ENCODE data around the gene PTTG1.

PTTG1 gene

GRCh38 chr5:160455600-160455999, 33.9 kb downstream of the PTTG1 start:
- Histone ChIP-seq H3K4me1 (ENCODE audit: control insufficient read depth in 1 of 2, insufficient read depth in 2 of 2, low read length in 2 of 2) (no peaks in the 10 kb centered on the region), H2BK120ac (ENCODE audit: insufficient read depth, low read length, poor library complexity) (no peak overlapping the region), H2BK5ac (ENCODE audit: low read depth, low read length, poor library complexity) (no peak overlapping the region), H3K23ac (ENCODE audit: low read length) (no peak overlapping the region), H4K8ac (ENCODE audit: low read depth, low read length) (no peak overlapping the region), H2BK12ac (ENCODE audit: low read length) (no peak overlapping the region), H3K79me1 (ENCODE audit: low read length) (no peaks in the 10 kb centered on the region), H2AK5ac (ENCODE audit: low read length) (no peak overlapping the region), H3K27ac (ENCODE audit: low read depth, low read length) (no peak overlapping the region), H2AFZ (ENCODE audit: insufficient read depth, low read length, poor library complexity) (no peak overlapping the region), H4K12ac (ENCODE audit: low read depth, low read length) (no peak overlapping the region), H3K36me3 (ENCODE audit: control insufficient read depth in 1 of 2, insufficient read depth in 2 of 2, low read length in 2 of 2) (no peaks in the 10 kb centered on the region), H3K4me2 (ENCODE audit: low read length) (no peak overlapping the region), H3K18ac (ENCODE audit: low read length) (no peak overlapping the region), H3K14ac (ENCODE audit: low read length) (no peak overlapping the region), H4K91ac (ENCODE audit: low read depth, low read length) (no peak overlapping the region), H3K27me3 (ENCODE audit: insufficient read depth, low read length) (no peaks in the 10 kb centered on the region), H3K79me2 (ENCODE audit: control insufficient read depth, insufficient read depth, low read length, poor library complexity) (no peaks in the 10 kb centered on the region), H3K4ac (ENCODE audit: low read depth, low read length) (no peak overlapping the region), H3K9ac (ENCODE audit: low read length) (no peak overlapping the region), H3K4me3 (ENCODE audit: low read depth, low read length) (no peak overlapping the region), H3K9me3 (ENCODE audit: insufficient read depth, low read depth, low read length) (no peaks in the 10 kb centered on the region)
- no CpG with 5 or more reads among the region's 4 CpGs for WGBS (ENCODE audit: extremely low coverage, insufficient coverage, insufficient read length)
- no peak for DNase-seq

GRCh38 chr5:160456480-160457177, 35.0 kb downstream of the PTTG1 start:
- H4K12ac ChIP-seq (ENCODE audit: low read depth, low read length): no peak overlapping the region
- no CpG with 5 or more reads among the region's 9 CpGs for WGBS (ENCODE audit: extremely low coverage, insufficient coverage, insufficient read length)

GRCh38 chr5:160457252-160457651, 35.6 kb downstream of the PTTG1 start:
- H3K36me3 ChIP-seq (ENCODE audit: control insufficient read depth in 1 of 2, insufficient read depth in 2 of 2, low read length in 2 of 2): no peaks in the 10 kb centered on the region
- H3K27me3 ChIP-seq (ENCODE audit: insufficient read depth, low read length): no peaks in the 10 kb centered on the region
- no peaks in the 10 kb centered on the region for H3K4me1 ChIP-seq (ENCODE audit: control insufficient read depth in 1 of 2, insufficient read depth in 2 of 2, low read length in 2 of 2)
- no peak overlapping the region for H3K4me2 ChIP-seq (ENCODE audit: low read length)
- no peak overlapping the region for H3K4ac ChIP-seq (ENCODE audit: low read depth, low read length)
- H4K91ac ChIP-seq (ENCODE audit: low read depth, low read length): no peak overlapping the region
- H3K79me1 ChIP-seq (ENCODE audit: low read length): no peaks in the 10 kb centered on the region
- no peak overlapping the region for H2BK12ac ChIP-seq (ENCODE audit: low read length)
- no peak overlapping the region for H3K4me3 ChIP-seq (ENCODE audit: low read depth, low read length)
- no peaks in the 10 kb centered on the region for H3K9me3 ChIP-seq (ENCODE audit: insufficient read depth, low read depth, low read length)
- no peak overlapping the region for H3K9ac ChIP-seq (ENCODE audit: low read length)
- no CpG with 5 or more reads among the region's 5 CpGs for WGBS (ENCODE audit: extremely low coverage, insufficient coverage, insufficient read length)
- no peak overlapping the region for H2AFZ ChIP-seq (ENCODE audit: insufficient read depth, low read length, poor library complexity)
- no peak overlapping the region for H2BK120ac ChIP-seq (ENCODE audit: insufficient read depth, low read length, poor library complexity)
- H3K27ac ChIP-seq (ENCODE audit: low read depth, low read length): no peak overlapping the region
- H3K23ac ChIP-seq (ENCODE audit: low read length): no peak overlapping the region
- H4K8ac ChIP-seq (ENCODE audit: low read depth, low read length): no peak overlapping the region
- no peak overlapping the region for H2BK5ac ChIP-seq (ENCODE audit: low read depth, low read length, poor library complexity)
- no peak overlapping the region for H2AK5ac ChIP-seq (ENCODE audit: low read length)
- no peak for DNase-seq
- no peak overlapping the region for H3K14ac ChIP-seq (ENCODE audit: low read length)
- H4K12ac ChIP-seq (ENCODE audit: low read depth, low read length): no peak overlapping the region
- H3K18ac ChIP-seq (ENCODE audit: low read length): no peak overlapping the region
- H3K79me2 ChIP-seq (ENCODE audit: control insufficient read depth, insufficient read depth, low read length, poor library complexity): no peaks in the 10 kb centered on the region

More at GRCh38 chr5:160456480-160457177, 35.0 kb downstream of the PTTG1 start:
- Histone ChIP-seq H3K23ac (ENCODE audit: low read length) (no peak overlapping the region), H3K4ac (ENCODE audit: low read depth, low read length) (no peak overlapping the region), H4K8ac (ENCODE audit: low read depth, low read length) (no peak overlapping the region), H3K14ac (ENCODE audit: low read length) (no peak overlapping the region), H3K9ac (ENCODE audit: low read length) (no peak overlapping the region), H3K79me1 (ENCODE audit: low read length) (no peaks in the 10 kb centered on the region), H3K4me2 (ENCODE audit: low read length) (no peak overlapping the region), H3K79me2 (ENCODE audit: control insufficient read depth, insufficient read depth, low read length, poor library complexity) (no peaks in the 10 kb centered on the region), H3K4me3 (ENCODE audit: low read depth, low read length) (no peak overlapping the region), H4K91ac (ENCODE audit: low read depth, low read length) (no peak overlapping the region), H2BK120ac (ENCODE audit: insufficient read depth, low read length, poor library complexity) (no peak overlapping the region), H2AK5ac (ENCODE audit: low read length) (no peak overlapping the region), H3K27ac (ENCODE audit: low read depth, low read length) (no peak overlapping the region), H3K27me3 (ENCODE audit: insufficient read depth, low read length) (no peaks in the 10 kb centered on the region), H3K36me3 (ENCODE audit: control insufficient read depth in 1 of 2, insufficient read depth in 2 of 2, low read length in 2 of 2) (no peaks in the 10 kb centered on the region), H3K18ac (ENCODE audit: low read length) (no peak overlapping the region), H3K9me3 (ENCODE audit: insufficient read depth, low read depth, low read length) (no peaks in the 10 kb centered on the region), H2AFZ (ENCODE audit: insufficient read depth, low read length, poor library complexity) (no peak overlapping the region), H2BK12ac (ENCODE audit: low read length) (no peak overlapping the region), H3K4me1 (ENCODE audit: control insufficient read depth in 1 of 2, insufficient read depth in 2 of 2, low read length in 2 of 2) (no peaks in the 10 kb centered on the region), H2BK5ac (ENCODE audit: low read depth, low read length, poor library complexity) (no peak overlapping the region)
- no peak for DNase-seq

- no peaks in the 10 kb centered on the region for H3K79me2 ChIP-seq (ENCODE audit: control insufficient read depth, insufficient read depth, low read length, poor library complexity)
- WGBS (ENCODE audit: extremely low coverage, insufficient coverage, insufficient read length): no CpG with 5 or more reads among the region's 8 CpGs
- no peaks in the 10 kb centered on the region for H3K36me3 ChIP-seq (ENCODE audit: control insufficient read depth in 1 of 2, insufficient read depth in 2 of 2, low read length in 2 of 2)
Observed at GRCh38 chr5:160458806-160459800, 37.4 kb downstream of the PTTG1 start.

More at GRCh38 chr5:160458806-160459800, 37.4 kb downstream of the PTTG1 start:
- H2BK5ac ChIP-seq (ENCODE audit: low read depth, low read length, poor library complexity): no peak overlapping the region
- H3K23ac ChIP-seq (ENCODE audit: low read length): peak overlapping the region; percentile 40
- H3K14ac ChIP-seq (ENCODE audit: low read length): no peak overlapping the region
- H3K79me1 ChIP-seq (ENCODE audit: low read length): no peaks in the 10 kb centered on the region
- H3K4me3 ChIP-seq (ENCODE audit: low read depth, low read length): no peak overlapping the region
- no peak overlapping the region for H4K91ac ChIP-seq (ENCODE audit: low read depth, low read length)
- H3K4me2 ChIP-seq (ENCODE audit: low read length): no peak overlapping the region
- peak overlapping the region; percentile 43 for H3K9ac ChIP-seq (ENCODE audit: low read length)
- no peak overlapping the region for H3K18ac ChIP-seq (ENCODE audit: low read length)
- no peak overlapping the region for H3K27ac ChIP-seq (ENCODE audit: low read depth, low read length)
- DNase-seq: no peak
- H3K4ac ChIP-seq (ENCODE audit: low read depth, low read length): no peak overlapping the region
- H2AK5ac ChIP-seq (ENCODE audit: low read length): no peak overlapping the region
- no peaks in the 10 kb centered on the region for H3K9me3 ChIP-seq (ENCODE audit: insufficient read depth, low read depth, low read length)
- peaks cover 0 to 4% of the 10 kb centered on the region in 2 experiments for H3K4me1 ChIP-seq (ENCODE audit: control insufficient read depth in 1 of 2, insufficient read depth in 2 of 2, low read length in 2 of 2)
- H4K12ac ChIP-seq (ENCODE audit: low read depth, low read length): no peak overlapping the region
- H2AFZ ChIP-seq (ENCODE audit: insufficient read depth, low read length, poor library complexity): no peak overlapping the region
- H3K27me3 ChIP-seq (ENCODE audit: insufficient read depth, low read length): no peaks in the 10 kb centered on the region
- no peak overlapping the region for H2BK12ac ChIP-seq (ENCODE audit: low read length)
- no peak overlapping the region for H2BK120ac ChIP-seq (ENCODE audit: insufficient read depth, low read length, poor library complexity)
- no peak overlapping the region for H4K8ac ChIP-seq (ENCODE audit: low read depth, low read length)
